H9 (cell line): ENCODE measurements around the gene TPGS2. TPM values are rescaled to one million over a fixed set of nuclear protein-coding genes. Genes with fewer than 3 reads are reported as not detected.

Source experiments
- DNase-seq: peaks from one replicate; pipeline ENCODE4 v3.0.0-alpha.2; 2017
- H2AFZ ChIP-seq: one replicate; pipeline ENCODE4 v1.6.1; 2013; ENCODE audit warnings: mild to moderate bottlenecking, low read length, control low read depth, moderate library complexity
- H2AK5ac ChIP-seq: 2 replicates; pipeline ENCODE4 v1.6.1; 2013; ENCODE audit warnings: low read length, control low read depth, mixed read lengths; ENCODE audit not compliant: insufficient read length
- H2BK120ac ChIP-seq: one replicate; pipeline ENCODE4 v1.6.1; 2013; ENCODE audit warnings: low read depth, mild to moderate bottlenecking, low read length, control low read depth, inconsistent platforms; ENCODE audit not compliant: poor library complexity, severe bottlenecking
- H2BK12ac ChIP-seq: 2 replicates; pipeline ENCODE4 v1.6.1; 2013; ENCODE audit warnings: low read length, control low read depth, mixed read lengths, low read depth; ENCODE audit not compliant: insufficient read length
- H2BK15ac ChIP-seq: 2 replicates; pipeline ENCODE4 v1.6.1; 2013; ENCODE audit warnings: low read depth, low read length, control low read depth
- H2BK20ac ChIP-seq: one replicate; pipeline ENCODE4 v1.6.1; 2013; ENCODE audit warnings: low read depth, mild to moderate bottlenecking, low read length, control low read depth, inconsistent platforms; ENCODE audit not compliant: poor library complexity, severe bottlenecking
- H2BK5ac ChIP-seq: 2 replicates; pipeline ENCODE4 v1.6.1; 2013; ENCODE audit warnings: low read length, control low read depth, mixed read lengths; ENCODE audit not compliant: insufficient read length
- H3K14ac ChIP-seq: 2 replicates; pipeline ENCODE4 v1.6.1; 2013; ENCODE audit warnings: low read length, control low read depth; ENCODE audit not compliant: insufficient read depth
- H3K18ac ChIP-seq: 2 replicates; pipeline ENCODE4 v1.6.1; 2013; ENCODE audit warnings: low read depth, mild to moderate bottlenecking, mixed read lengths, low read length, control low read depth; ENCODE audit not compliant: insufficient read length
- H3K23ac ChIP-seq: 2 replicates; pipeline ENCODE4 v1.6.1; 2013; ENCODE audit warnings: low read length, control low read depth, mixed read lengths, low read depth; ENCODE audit not compliant: insufficient read length
- H3K23me2 ChIP-seq: 2 replicates; pipeline ENCODE4 v1.6.1; 2013; ENCODE audit warnings: low read depth, mild to moderate bottlenecking, mixed read lengths, low read length, control low read depth; ENCODE audit not compliant: insufficient read length, poor library complexity, severe bottlenecking
- H3K27ac ChIP-seq: 2 replicates; pipeline ENCODE4 v1.5.1; 2013; ENCODE audit warnings: low read length, control low read depth, mixed read lengths, low read depth; ENCODE audit not compliant: insufficient read length
- H3K27me3 ChIP-seq: 2 replicates; pipeline ENCODE4 v1.6.1; 2013; ENCODE audit warnings: low read length, control low read depth, inconsistent platforms; ENCODE audit not compliant: insufficient read depth
- H3K4ac ChIP-seq: 2 replicates; pipeline ENCODE4 v1.6.1; 2013; ENCODE audit warnings: low read depth, mild to moderate bottlenecking, control low read depth, inconsistent platforms, low read length, moderate library complexity
- H3K4me1 ChIP-seq: 2 replicates; pipeline ENCODE4 v1.6.1; 2013; ENCODE audit warnings: low read length, control low read depth, inconsistent platforms; ENCODE audit not compliant: insufficient read depth
- H3K4me2 ChIP-seq: 2 replicates; pipeline ENCODE4 v1.6.1; 2013; ENCODE audit warnings: low read length, control low read depth, mixed read lengths; ENCODE audit not compliant: insufficient read length, insufficient read depth
- H3K56ac ChIP-seq: 2 replicates; pipeline ENCODE4 v1.6.1; 2013; ENCODE audit warnings: low read depth, mild to moderate bottlenecking, mixed read lengths, low read length, control low read depth; ENCODE audit not compliant: insufficient read length
- H3K79me1 ChIP-seq: 2 replicates; pipeline ENCODE4 v1.6.1; 2013; ENCODE audit warnings: low read depth, mild to moderate bottlenecking, moderate library complexity, low read length, control low read depth, inconsistent platforms; ENCODE audit not compliant: insufficient read depth, poor library complexity, severe bottlenecking
- H3K79me2 ChIP-seq: 2 replicates; pipeline ENCODE4 v1.6.1; 2013; ENCODE audit warnings: low read length, control low read depth, inconsistent platforms; ENCODE audit not compliant: insufficient read depth
- H3K9ac ChIP-seq: 2 replicates; pipeline ENCODE4 v1.6.1; 2013; ENCODE audit warnings: low read length, control low read depth, mixed read lengths; ENCODE audit not compliant: insufficient read length; ENCODE audit errors: extremely low read depth
- H3K9me3 ChIP-seq: one replicate; pipeline ENCODE4 v1.6.1; 2013; ENCODE audit warnings: low read depth, low read length, inconsistent platforms; ENCODE audit not compliant: control insufficient read depth
- H3T11ph ChIP-seq: one replicate; pipeline ENCODE4 v1.6.1; 2013; ENCODE audit warnings: mild to moderate bottlenecking, low read length, control low read depth, inconsistent platforms
- H4K20me1 ChIP-seq: one replicate; pipeline ENCODE4 v1.6.1; 2013; ENCODE audit not compliant: control insufficient read depth, insufficient read length, insufficient read depth
- H4K5ac ChIP-seq: 2 replicates; pipeline ENCODE4 v1.6.1; 2013; ENCODE audit warnings: low read depth, mild to moderate bottlenecking, mixed read lengths, low read length, control low read depth; ENCODE audit not compliant: insufficient read length
- H4K8ac ChIP-seq: replicated peaks from 2 replicates; pipeline ENCODE4 v1.6.1; 2013; ENCODE audit warnings: low read length, control low read depth, mixed read lengths, low read depth; ENCODE audit not compliant: insufficient read length
- H4K91ac ChIP-seq: 2 replicates; pipeline ENCODE4 v1.6.1; 2013; ENCODE audit warnings: low read depth, mild to moderate bottlenecking, moderate library complexity, mixed read lengths, low read length, control low read depth; ENCODE audit not compliant: insufficient read length
- H3K27ac Mint-ChIP-seq, 3 experiments: 2 replicates in 2 of 3; 3 replicates in 1 of 3; pipeline ENCODE4 v1.8.0; 2020 to 2021; ENCODE audit warnings: mixed read lengths in 3 of 3, mild to moderate bottlenecking in 1 of 3, moderate library complexity in 1 of 3
- H3K27me3 Mint-ChIP-seq: 2 replicates; pipeline ENCODE4 v1.8.0; 2021; ENCODE audit warnings: low read depth, mild to moderate bottlenecking, moderate library complexity, mixed read lengths
- H3K36me3 Mint-ChIP-seq, 3 experiments: 2 replicates in 2 of 3; 3 replicates in 1 of 3; pipeline ENCODE4 v1.8.0; 2020 to 2021; ENCODE audit warnings: low read depth in 3 of 3, mixed read lengths in 3 of 3; ENCODE audit not compliant: insufficient read depth in 1 of 3
- H3K4me1 Mint-ChIP-seq, 2 experiments: 2 replicates each; pipeline ENCODE4 v1.8.0; 2020; ENCODE audit warnings: mixed read lengths in 2 of 2
- H3K4me3 Mint-ChIP-seq, 2 experiments: 2 replicates in 1 of 2; 3 replicates in 1 of 2; pipeline ENCODE4 v1.8.0; 2020 to 2021; ENCODE audit warnings: mild to moderate bottlenecking in 2 of 2, mixed read lengths in 2 of 2, moderate library complexity in 1 of 2
- H3K9me3 Mint-ChIP-seq, 2 experiments: 2 replicates in 1 of 2; 3 replicates in 1 of 2; pipeline ENCODE4 v1.8.0; 2020; ENCODE audit warnings: mild to moderate bottlenecking in 2 of 2, mixed read lengths in 2 of 2, moderate library complexity in 1 of 2
- CTCF ChIP-seq: fragments of 200-600 bp; sonication (generic); conservative IDR thresholded peaks from 3 replicates; pipeline ENCODE4 v1.8.0; 2021; ENCODE audit warnings: antibody characterized with exemption, mild to moderate bottlenecking
- WGBS: extraction: QIAGEN DNeasy Blood & Tissue Kit; methylation state at CpG from one replicate; pipeline ENCODE4 v1.1.7; 2013; ENCODE audit warnings: missing lambda C conversion rate, low lambda C conversion rate, mixed read lengths; ENCODE audit not compliant: insufficient read length; ENCODE audit errors: extremely low coverage; 5-methylcytosine and 5-hydroxymethylcytosine counted together
- total RNA-seq: library from RNA; stranded (reverse); gene quantifications from 2 replicates; pipeline ENCODE4 v1.2.1, GENCODE V29; 2021

TPGS2 gene
- total RNA-seq, 1 experiment from 2014 or later: 147 TPM

GRCh38 chr18:36843199-36843598 is 14.4 kb upstream of the TPGS2 start:
- H2AFZ ChIP-seq: no peak overlapping the region
- no peak for TF ChIP-seq CTCF
- H2BK15ac ChIP-seq: no peak overlapping the region
- H3K9ac ChIP-seq: no peak overlapping the region
- no peak overlapping the region for H3K4me2 ChIP-seq
- no peak overlapping the region for H4K5ac ChIP-seq
- H3K27ac Mint-ChIP-seq: no peak overlapping the region
- no peak overlapping the region for H4K91ac ChIP-seq
- no peak overlapping the region for H2AK5ac ChIP-seq
- H3K23me2 ChIP-seq: no peaks in the 10 kb centered on the region
- no peak overlapping the region for H4K8ac ChIP-seq
- H3K23ac ChIP-seq: no peak overlapping the region
- no peaks in the 10 kb centered on the region for H4K20me1 ChIP-seq
- no peak overlapping the region for H2BK12ac ChIP-seq
- no peak overlapping the region for H2BK5ac ChIP-seq
- DNase-seq: no peak
- H3K4me1 Mint-ChIP-seq: peaks cover 12 to 15% of the 10 kb centered on the region in 2 experiments
- H3K9me3 ChIP-seq: no peaks in the 10 kb centered on the region
- H3K27me3 Mint-ChIP-seq: no peaks in the 10 kb centered on the region
- 100% methylated on average over 1 of the region's 5 CpGs for WGBS
- H3K36me3 Mint-ChIP-seq: peaks cover 0 to 4% (median 2%) of the 10 kb centered on the region in 3 experiments; a peak in 1 of 7 replicates
- H3K4me3 Mint-ChIP-seq: no peak overlapping the region
- H3K27me3 ChIP-seq: no peaks in the 10 kb centered on the region
- no peak overlapping the region for H3K56ac ChIP-seq
- no peak overlapping the region for H3K27ac ChIP-seq
- no peaks in the 10 kb centered on the region for H3K79me2 ChIP-seq
- H2BK120ac ChIP-seq: no peak overlapping the region
- H3K14ac ChIP-seq: no peak overlapping the region
- H3K18ac ChIP-seq: no peak overlapping the region
- no peaks in the 10 kb centered on the region for H3K9me3 Mint-ChIP-seq
- H3T11ph ChIP-seq: no peak overlapping the region
- no peaks in the 10 kb centered on the region; the same call in 1 of the 2 replicates for H3K4me1 ChIP-seq
- H3K79me1 ChIP-seq: no peaks in the 10 kb centered on the region
- H2BK20ac ChIP-seq: no peak overlapping the region
- H3K4ac ChIP-seq: no peak overlapping the region
